ENCODE data around the gene LEO1. TPM values are rescaled to one million over a fixed set of nuclear protein-coding genes. Genes with fewer than 3 reads are reported as not detected.

LEO1 gene
- total RNA-seq, 1 experiment from 2014 or later = 22.5 TPM

DNA sequence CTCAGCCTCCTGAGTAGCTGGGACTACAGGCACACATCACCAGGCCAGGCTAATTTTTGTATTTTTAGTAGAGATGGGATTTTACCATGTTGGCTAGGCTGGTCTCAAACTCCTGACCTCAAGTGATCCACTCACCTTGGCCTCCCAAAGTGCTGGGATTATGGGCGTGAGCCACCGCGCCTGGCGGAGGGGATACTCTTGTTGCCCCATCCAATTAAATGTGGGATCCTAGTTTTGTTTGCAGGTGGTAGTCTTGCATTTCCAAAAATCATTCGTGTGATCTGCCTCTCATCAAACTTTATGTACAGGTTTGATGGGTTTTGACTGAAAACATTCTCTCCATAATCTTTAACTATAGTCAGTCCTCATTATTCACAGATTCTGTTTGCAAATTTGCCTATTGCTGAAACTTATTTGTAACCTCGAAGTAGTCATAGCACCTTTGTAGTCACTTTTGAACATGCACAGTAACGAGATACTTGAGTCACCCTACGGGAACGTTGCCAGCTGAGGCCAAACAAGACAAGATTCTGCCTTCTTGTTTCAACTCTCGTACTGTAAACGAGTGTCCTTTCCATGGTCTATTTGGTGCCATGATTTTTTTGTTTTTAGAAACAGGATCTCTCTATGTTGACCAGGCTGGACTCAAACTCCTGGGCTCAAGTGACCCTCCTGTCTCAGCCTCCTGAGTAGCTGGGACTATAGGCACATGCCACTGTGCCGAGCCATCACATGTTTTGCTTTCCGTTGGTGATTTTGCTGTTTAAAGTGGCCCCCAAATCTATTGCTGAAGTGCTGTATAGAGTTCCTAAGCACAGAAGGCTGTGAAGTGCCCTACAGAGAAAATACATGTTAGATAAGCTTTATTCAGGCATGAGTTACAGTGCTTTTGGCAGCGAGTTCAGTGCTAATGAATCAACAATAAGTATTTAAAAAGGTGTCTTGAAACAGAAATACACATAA is 39.3 kb upstream of the LEO1 start:
- H3K36me3 Mint-ChIP-seq (ENCODE audit: insufficient read depth, unreplicated experiment) = no peaks in the 10 kb centered on the region
- no peak overlapping the region for H3K4me3 Mint-ChIP-seq (ENCODE audit: low read depth, unreplicated experiment)
- BruUV-seq (replicated peaks) = no TSS peak
- no peaks in the 10 kb centered on the region for H3K27me3 Mint-ChIP-seq (ENCODE audit: unreplicated experiment)
- peak; percentile 48 for DNase-seq
- no peaks in the 10 kb centered on the region for H3K9me3 Mint-ChIP-seq (ENCODE audit: low read depth, unreplicated experiment)
- peak overlapping the region; percentile 73 for H3K27ac Mint-ChIP-seq (ENCODE audit: unreplicated experiment)
- H3K4me1 Mint-ChIP-seq (ENCODE audit: low read depth, unreplicated experiment) = peaks cover 28% of the 10 kb centered on the region
- intact Hi-C loops (cut with micrococcal nuclease; ENCODE audit: unreplicated experiment) = no loop called here
- TF ChIP-seq, protein P1, sequence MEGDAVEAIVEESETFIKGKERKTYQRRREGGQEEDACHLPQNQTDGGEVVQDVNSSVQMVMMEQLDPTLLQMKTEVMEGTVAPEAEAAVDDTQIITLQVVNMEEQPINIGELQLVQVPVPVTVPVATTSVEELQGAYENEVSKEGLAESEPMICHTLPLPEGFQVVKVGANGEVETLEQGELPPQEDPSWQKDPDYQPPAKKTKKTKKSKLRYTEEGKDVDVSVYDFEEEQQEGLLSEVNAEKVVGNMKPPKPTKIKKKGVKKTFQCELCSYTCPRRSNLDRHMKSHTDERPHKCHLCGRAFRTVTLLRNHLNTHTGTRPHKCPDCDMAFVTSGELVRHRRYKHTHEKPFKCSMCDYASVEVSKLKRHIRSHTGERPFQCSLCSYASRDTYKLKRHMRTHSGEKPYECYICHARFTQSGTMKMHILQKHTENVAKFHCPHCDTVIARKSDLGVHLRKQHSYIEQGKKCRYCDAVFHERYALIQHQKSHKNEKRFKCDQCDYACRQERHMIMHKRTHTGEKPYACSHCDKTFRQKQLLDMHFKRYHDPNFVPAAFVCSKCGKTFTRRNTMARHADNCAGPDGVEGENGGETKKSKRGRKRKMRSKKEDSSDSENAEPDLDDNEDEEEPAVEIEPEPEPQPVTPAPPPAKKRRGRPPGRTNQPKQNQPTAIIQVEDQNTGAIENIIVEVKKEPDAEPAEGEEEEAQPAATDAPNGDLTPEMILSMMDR (IDR thresholded peaks at IDR 0.05; ENCODE audit: unreplicated experiment) = no peak
- CTCF ChIA-PET = interaction anchor here (0.6 kb wide), 1 partner anchor 92 kb away, joined by 3 read pairs; no protein-coding TSS in a partner anchor

DNA sequence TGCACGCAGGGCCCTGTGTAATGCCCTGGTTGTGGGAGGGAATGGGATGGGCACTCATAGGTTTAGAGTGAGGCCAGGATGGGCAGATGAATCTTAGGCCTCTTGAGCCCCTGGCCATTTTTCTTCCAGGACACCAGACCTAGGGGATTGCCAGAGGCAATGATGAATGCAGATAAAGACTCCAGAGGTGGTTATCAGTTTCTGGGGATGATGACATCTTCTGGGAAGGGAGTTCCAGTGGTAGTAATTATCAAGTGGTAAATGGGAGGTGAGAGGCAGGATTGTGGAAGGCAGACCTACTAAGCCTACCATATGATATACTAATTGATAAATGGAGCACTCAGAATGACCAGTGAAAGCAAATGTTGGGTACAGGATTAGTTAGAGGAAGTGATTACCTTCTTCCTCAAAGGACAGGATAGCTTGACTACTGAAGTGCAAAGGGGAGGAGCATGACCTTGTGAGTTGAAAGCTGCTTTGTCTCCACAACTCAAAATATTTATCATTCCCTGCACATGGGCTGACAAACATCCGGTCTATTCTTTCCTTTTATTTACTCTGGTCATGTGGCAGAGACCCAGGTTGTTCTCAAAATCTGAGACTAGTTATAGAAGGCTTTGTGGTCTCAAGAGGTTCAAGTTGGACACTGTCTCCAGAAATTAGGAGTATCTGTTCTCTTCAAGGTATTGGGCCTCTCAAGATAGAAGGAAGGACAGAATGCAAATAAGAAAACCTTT is 37.3 kb upstream of the LEO1 start:
- CTCF ChIA-PET = no interaction called here
- no peak overlapping the region for H3K4me3 Mint-ChIP-seq (ENCODE audit: low read depth, unreplicated experiment)
- no peaks in the 10 kb centered on the region for H3K36me3 Mint-ChIP-seq (ENCODE audit: insufficient read depth, unreplicated experiment)
- intact Hi-C loops (cut with micrococcal nuclease; ENCODE audit: unreplicated experiment) = no loop called here
- no TSS peak for BruUV-seq (replicated peaks)
- no peaks in the 10 kb centered on the region for H3K9me3 Mint-ChIP-seq (ENCODE audit: low read depth, unreplicated experiment)
- no peaks in the 10 kb centered on the region for H3K27me3 Mint-ChIP-seq (ENCODE audit: unreplicated experiment)
- no peak overlapping the region for H3K27ac Mint-ChIP-seq (ENCODE audit: unreplicated experiment)
- TF ChIP-seq, protein P1 (IDR thresholded peaks at IDR 0.05; ENCODE audit: unreplicated experiment) = no peak
- H3K4me1 Mint-ChIP-seq (ENCODE audit: low read depth, unreplicated experiment) = peaks cover 28% of the 10 kb centered on the region
- DNase-seq = no peak

DNA sequence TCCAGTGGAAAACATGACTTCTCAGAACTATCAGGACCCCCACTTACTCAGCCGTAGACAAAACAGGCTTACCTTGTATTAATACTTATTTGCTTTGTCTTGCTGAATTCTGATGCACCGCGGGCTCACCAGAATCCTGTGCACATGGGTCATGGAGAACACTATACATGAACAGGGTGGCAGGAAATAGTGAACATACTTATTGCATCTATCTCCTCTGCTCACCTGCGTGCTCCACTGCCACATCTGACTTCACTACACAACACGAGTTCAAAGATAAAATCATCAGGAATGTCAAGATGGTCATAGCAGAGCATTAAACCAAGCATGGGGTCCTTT is 36.8 kb upstream of the LEO1 start:
- CTCF ChIA-PET = no interaction called here
- H3K4me3 Mint-ChIP-seq (ENCODE audit: low read depth, unreplicated experiment) = no peak overlapping the region
- TF ChIP-seq, protein P1 (IDR thresholded peaks at IDR 0.05; ENCODE audit: unreplicated experiment) = no peak
- BruUV-seq (replicated peaks) = no TSS peak
- H3K27me3 Mint-ChIP-seq (ENCODE audit: unreplicated experiment) = no peaks in the 10 kb centered on the region
- no peaks in the 10 kb centered on the region for H3K9me3 Mint-ChIP-seq (ENCODE audit: low read depth, unreplicated experiment)
- no peaks in the 10 kb centered on the region for H3K36me3 Mint-ChIP-seq (ENCODE audit: insufficient read depth, unreplicated experiment)
- no peak for DNase-seq
- no peak overlapping the region for H3K27ac Mint-ChIP-seq (ENCODE audit: unreplicated experiment)
- intact Hi-C loops (cut with micrococcal nuclease; ENCODE audit: unreplicated experiment) = no loop called here
- H3K4me1 Mint-ChIP-seq (ENCODE audit: low read depth, unreplicated experiment) = peaks cover 28% of the 10 kb centered on the region

DNA sequence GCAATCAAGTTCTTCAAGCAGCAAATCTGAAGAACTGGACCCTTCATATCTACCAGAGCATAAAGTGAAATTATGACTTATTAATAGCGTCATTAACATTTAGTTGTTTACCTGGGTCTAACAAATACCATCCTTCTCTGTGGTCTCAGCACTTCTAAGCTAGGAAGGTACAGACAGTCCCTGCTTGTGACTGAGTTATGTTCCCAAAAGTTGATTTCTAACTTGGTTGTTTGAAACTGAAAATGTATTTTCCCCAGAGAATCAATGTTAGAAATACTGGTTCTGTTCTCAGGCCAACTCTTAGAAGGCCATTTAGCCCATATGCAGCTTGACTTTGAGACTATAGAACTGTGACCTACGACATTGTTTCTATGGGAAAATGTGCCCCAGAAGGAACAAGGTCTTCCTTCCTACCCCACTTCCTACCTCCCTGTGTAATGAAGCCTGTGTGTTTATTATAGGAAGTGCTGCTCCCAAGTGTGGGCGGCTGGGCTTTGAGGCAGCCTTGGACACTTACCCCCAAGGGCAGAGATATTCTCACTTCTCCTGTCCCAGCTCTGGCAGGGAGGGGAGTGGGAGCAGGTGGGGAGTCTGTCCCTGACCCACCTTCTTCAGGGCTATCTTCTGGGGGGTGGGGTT is 35.2 kb upstream of the LEO1 start:
- H3K4me3 Mint-ChIP-seq (ENCODE audit: low read depth, unreplicated experiment) = no peak overlapping the region
- peaks cover 22% of the 10 kb centered on the region for H3K4me1 Mint-ChIP-seq (ENCODE audit: low read depth, unreplicated experiment)
- no TSS peak for BruUV-seq (replicated peaks)
- CTCF ChIA-PET = interaction anchor here (0.6 kb wide), 1 partner anchor 18 kb away, joined by 4 read pairs; no protein-coding TSS in a partner anchor
- H3K36me3 Mint-ChIP-seq (ENCODE audit: insufficient read depth, unreplicated experiment) = no peaks in the 10 kb centered on the region
- intact Hi-C loops (cut with micrococcal nuclease; ENCODE audit: unreplicated experiment) = no loop called here
- TF ChIP-seq, protein P1 (IDR thresholded peaks at IDR 0.05; ENCODE audit: unreplicated experiment) = no peak
- H3K27me3 Mint-ChIP-seq (ENCODE audit: unreplicated experiment) = no peaks in the 10 kb centered on the region
- DNase-seq = no peak
- H3K27ac Mint-ChIP-seq (ENCODE audit: unreplicated experiment) = no peak overlapping the region
- H3K9me3 Mint-ChIP-seq (ENCODE audit: low read depth, unreplicated experiment) = no peaks in the 10 kb centered on the region

Measured in Calu3 (cell line).